Measurements from ENCODE around the gene PKD2L2.
"Not testable (repeated sequence)": the region's sequence is repeated elsewhere in the genome, so short reads cannot be mapped to it uniquely, and the experiment has no call there.

PKD2L2 gene

GRCh38 chr5:137959488-137959887 is 70.2 kb downstream of the PKD2L2 start:
- no peak overlapping the region for H3K27ac Mint-ChIP-seq
- ATAC-seq, result no peak
- no peak for DNase-seq
- no peaks in the 10 kb centered on the region for H3K27me3 Mint-ChIP-seq
- no peak overlapping the region for H3K4me3 Mint-ChIP-seq
- no peaks in the 10 kb centered on the region for H3K4me1 Mint-ChIP-seq
- no peaks in the 10 kb centered on the region for H3K9me3 Mint-ChIP-seq
- peaks cover 29% of the 10 kb centered on the region for H3K36me3 Mint-ChIP-seq (ENCODE audit: low read depth)

GRCh38 chr5:137960141-137960540 is 70.9 kb downstream of the PKD2L2 start:
- Mint-ChIP-seq H3K9me3 (no peaks in the 10 kb centered on the region), H3K4me3 (no peak overlapping the region), H3K27me3 (no peaks in the 10 kb centered on the region), H3K27ac (no peak overlapping the region), H3K4me1 (no peaks in the 10 kb centered on the region), H3K36me3 (ENCODE audit: low read depth) (peaks cover 29% of the 10 kb centered on the region)
- DNase-seq, result no peak
- no peak for ATAC-seq

- ATAC-seq (no peak), DNase-seq (no peak)
- Mint-ChIP-seq H3K9me3 (no peaks in the 10 kb centered on the region), H3K36me3 (ENCODE audit: low read depth) (peaks cover 31% of the 10 kb centered on the region), H3K4me3 (no peak overlapping the region), H3K27ac (no peak overlapping the region), H3K27me3 (no peaks in the 10 kb centered on the region), H3K4me1 (no peaks in the 10 kb centered on the region)
These were observed 71.6 kb downstream of the PKD2L2 start for GRCh38 chr5:137960819-137961218.

- H3K9me3 Mint-ChIP-seq, DNase-seq, ATAC-seq, H3K4me1 Mint-ChIP-seq, H3K27me3 Mint-ChIP-seq, H3K4me3 Mint-ChIP-seq, H3K27ac Mint-ChIP-seq: not testable (repeated sequence)
- H3K36me3 Mint-ChIP-seq (ENCODE audit: low read depth), result peaks cover 40% of the 10 kb centered on the region
These were observed 81.1 kb downstream of the PKD2L2 start for GRCh38 chr5:137970384-137970783.

- H3K4me3 Mint-ChIP-seq, result no peak overlapping the region
- H3K36me3 Mint-ChIP-seq (ENCODE audit: low read depth), result peaks cover 58% of the 10 kb centered on the region
- no peak overlapping the region for H3K27ac Mint-ChIP-seq
- DNase-seq (no peak), ATAC-seq (no peak)
- H3K4me1 Mint-ChIP-seq, result no peaks in the 10 kb centered on the region
- H3K9me3 Mint-ChIP-seq, result peaks cover 7% of the 10 kb centered on the region
- no peaks in the 10 kb centered on the region for H3K27me3 Mint-ChIP-seq
These were observed 86.0 kb downstream of the PKD2L2 start for GRCh38 chr5:137975208-137975607.

GRCh38 chr5:137989419-137989818 is 100.2 kb downstream of the PKD2L2 start:
- Mint-ChIP-seq H3K27me3 (no peaks in the 10 kb centered on the region), H3K4me1 (peaks cover 5% of the 10 kb centered on the region), H3K4me3 (no peak overlapping the region), H3K9me3 (no peaks in the 10 kb centered on the region), H3K27ac (no peak overlapping the region), H3K36me3 (ENCODE audit: low read depth) (peaks cover 29% of the 10 kb centered on the region)
- DNase-seq, result no peak
- ATAC-seq, result no peak
